HepG2 (cell line): ENCODE data around the gene PSMB3. TPM values are rescaled to one million over a fixed set of nuclear protein-coding genes. Genes with fewer than 3 reads are reported as not detected.

Experiments used
- ATRX ChIP-seq: sonication (generic); formaldehyde crosslinking; IDR thresholded peaks from 2 replicates; pipeline ENCODE4 v1.4.0; 2020; ENCODE audit warnings: missing genetic modification reagents, borderline replicate concordance
- PITX1 ChIP-seq: sonication (generic); formaldehyde crosslinking; IDR thresholded peaks from 2 replicates; pipeline ENCODE4 v1.5.1; 2020; ENCODE audit warnings: mild to moderate bottlenecking, missing genetic modification reagents
- POLR2A ChIP-seq, 2 experiments: IDR thresholded peaks; 2 replicates each; pipeline ENCODE4 v1.6.1; 2011; ENCODE audit warnings: low read depth in 2 of 2, low read length in 2 of 2, mild to moderate bottlenecking in 1 of 2, moderate library complexity in 1 of 2; ENCODE audit not compliant: insufficient read depth in 1 of 2
- REST ChIP-seq, 2 experiments: IDR thresholded peaks; 2 replicates each; pipeline ENCODE4 v1.6.1; 2011 to 2012; ENCODE audit warnings: low read length in 2 of 2, borderline replicate concordance in 1 of 2, low read depth in 1 of 2, mild to moderate bottlenecking in 1 of 2, moderate library complexity in 1 of 2
- SAP130 ChIP-seq: IDR thresholded peaks from 2 replicates; pipeline ENCODE4 v1.6.1; 2016; ENCODE audit warnings: low read depth
- ZGPAT ChIP-seq: IDR thresholded peaks from 2 replicates; pipeline ENCODE4 v1.6.1; 2016; ENCODE audit warnings: mild to moderate bottlenecking
- ZMAT3 ChIP-seq: sonication (generic); formaldehyde crosslinking; conservative IDR thresholded peaks from 2 replicates; pipeline ENCODE4 v1.7.0; 2021; ENCODE audit warnings: missing genetic modification reagents
- ZNF24 ChIP-seq: fragments of 450-650 bp; IDR thresholded peaks from 2 replicates; pipeline ENCODE4 v1.6.1; 2017; ENCODE audit warnings: antibody characterized with exemption, mild to moderate bottlenecking
- ZNF543 ChIP-seq: sonication (generic); formaldehyde crosslinking; IDR thresholded peaks from 2 replicates; pipeline ENCODE4 v1.4.0; 2020; ENCODE audit warnings: mild to moderate bottlenecking, missing genetic modification reagents
- polyA plus RNA-seq, 8 experiments: library from polyadenylated mRNA; depleted of rRNA in 3 of 8; stranded (reverse) in 7 of 8; unstranded in 1 of 8; fragments of >200 nt; fragmentation: Illumina TruSeq in 4 of 8; extraction: Trizol in 4 of 8; gene quantifications; 2 replicates each; pipeline versions ENCODE4 v1.2.1 to v1.2.3, GENCODE V29; 2011 to 2016; ENCODE audit warnings: low read depth in 4 of 8, missing spikeins in 1 of 8, mixed read lengths in 1 of 8; ENCODE audit not compliant: insufficient read depth in 1 of 8
- total RNA-seq, 5 experiments: library from RNA; depleted of rRNA; stranded (reverse); fragments of >200 nt; fragmentation: Illumina TruSeq; extraction: Trizol; gene quantifications; 2 replicates each; pipeline ENCODE4 v1.2.3, GENCODE V29; 2016; ENCODE audit warnings: low read depth in 1 of 5
- TF ChIP-seq, protein P1 (sequence below): conservative IDR thresholded peaks from 2 replicates; pipeline ENCODE4 v1.6.1; 2018; ENCODE audit warnings: missing genetic modification reagents
- TF ChIP-seq, protein P2 (sequence below): sonication (generic); formaldehyde crosslinking; IDR thresholded peaks from 2 replicates; pipeline ENCODE4 v1.9.0; 2021; ENCODE audit warnings: mild to moderate bottlenecking, missing genetic modification reagents
- TF ChIP-seq, protein P3 (sequence below): sonication (generic); formaldehyde crosslinking; IDR thresholded peaks from 2 replicates; pipeline ENCODE4 v1.8.1; 2022; ENCODE audit warnings: low read depth, mild to moderate bottlenecking, missing genetic modification reagents

The PSMB3 gene
- total and polyA plus RNA-seq, 2 of the 13 experiments (the other 11 are each of a cell fraction or from before 2014, with no cell fraction given), result 366 to 517 TPM

GRCh38 chr17:38752308-38753070, at the start of gene PSMB3 (continued):
- TF ChIP-seq, protein P1, sequence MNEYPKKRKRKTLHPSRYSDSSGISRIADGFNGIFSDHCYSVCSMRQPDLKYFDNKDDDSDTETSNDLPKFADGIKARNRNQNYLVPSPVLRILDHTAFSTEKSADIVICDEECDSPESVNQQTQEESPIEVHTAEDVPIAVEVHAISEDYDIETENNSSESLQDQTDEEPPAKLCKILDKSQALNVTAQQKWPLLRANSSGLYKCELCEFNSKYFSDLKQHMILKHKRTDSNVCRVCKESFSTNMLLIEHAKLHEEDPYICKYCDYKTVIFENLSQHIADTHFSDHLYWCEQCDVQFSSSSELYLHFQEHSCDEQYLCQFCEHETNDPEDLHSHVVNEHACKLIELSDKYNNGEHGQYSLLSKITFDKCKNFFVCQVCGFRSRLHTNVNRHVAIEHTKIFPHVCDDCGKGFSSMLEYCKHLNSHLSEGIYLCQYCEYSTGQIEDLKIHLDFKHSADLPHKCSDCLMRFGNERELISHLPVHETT, result peak; percentile 74; the same call in 1 of the 2 replicates
- TF ChIP-seq PITX1 (CRISPR knock-in tag) (peak; percentile 40; the same call in 1 of the 2 replicates), REST (IDR thresholded peaks at IDR 0.05; ENCODE audit: borderline replicate concordance in 1 of 2, low read depth in 1 of 2, low read length in 2 of 2) (peak in 1 of 2 experiments; percentile 71; a peak in 1 of 4 replicates), ZMAT3 (CRISPR knock-in tag) (no peak), ZNF543 (CRISPR knock-in tag) (peak; percentile 98), SAP130 (CRISPR knock-in tag) (peak; percentile 100), ATRX (CRISPR knock-in tag) (no peak), ZGPAT (CRISPR knock-in tag) (no peak; the same call in 1 of the 2 replicates), POLR2A (IDR thresholded peaks at IDR 0.05; ENCODE audit: insufficient read depth in 1 of 2, low read depth in 2 of 2, low read length in 2 of 2) (peak; percentile 77 to 82), ZNF24 (no peak)
- TF ChIP-seq, protein P2, sequence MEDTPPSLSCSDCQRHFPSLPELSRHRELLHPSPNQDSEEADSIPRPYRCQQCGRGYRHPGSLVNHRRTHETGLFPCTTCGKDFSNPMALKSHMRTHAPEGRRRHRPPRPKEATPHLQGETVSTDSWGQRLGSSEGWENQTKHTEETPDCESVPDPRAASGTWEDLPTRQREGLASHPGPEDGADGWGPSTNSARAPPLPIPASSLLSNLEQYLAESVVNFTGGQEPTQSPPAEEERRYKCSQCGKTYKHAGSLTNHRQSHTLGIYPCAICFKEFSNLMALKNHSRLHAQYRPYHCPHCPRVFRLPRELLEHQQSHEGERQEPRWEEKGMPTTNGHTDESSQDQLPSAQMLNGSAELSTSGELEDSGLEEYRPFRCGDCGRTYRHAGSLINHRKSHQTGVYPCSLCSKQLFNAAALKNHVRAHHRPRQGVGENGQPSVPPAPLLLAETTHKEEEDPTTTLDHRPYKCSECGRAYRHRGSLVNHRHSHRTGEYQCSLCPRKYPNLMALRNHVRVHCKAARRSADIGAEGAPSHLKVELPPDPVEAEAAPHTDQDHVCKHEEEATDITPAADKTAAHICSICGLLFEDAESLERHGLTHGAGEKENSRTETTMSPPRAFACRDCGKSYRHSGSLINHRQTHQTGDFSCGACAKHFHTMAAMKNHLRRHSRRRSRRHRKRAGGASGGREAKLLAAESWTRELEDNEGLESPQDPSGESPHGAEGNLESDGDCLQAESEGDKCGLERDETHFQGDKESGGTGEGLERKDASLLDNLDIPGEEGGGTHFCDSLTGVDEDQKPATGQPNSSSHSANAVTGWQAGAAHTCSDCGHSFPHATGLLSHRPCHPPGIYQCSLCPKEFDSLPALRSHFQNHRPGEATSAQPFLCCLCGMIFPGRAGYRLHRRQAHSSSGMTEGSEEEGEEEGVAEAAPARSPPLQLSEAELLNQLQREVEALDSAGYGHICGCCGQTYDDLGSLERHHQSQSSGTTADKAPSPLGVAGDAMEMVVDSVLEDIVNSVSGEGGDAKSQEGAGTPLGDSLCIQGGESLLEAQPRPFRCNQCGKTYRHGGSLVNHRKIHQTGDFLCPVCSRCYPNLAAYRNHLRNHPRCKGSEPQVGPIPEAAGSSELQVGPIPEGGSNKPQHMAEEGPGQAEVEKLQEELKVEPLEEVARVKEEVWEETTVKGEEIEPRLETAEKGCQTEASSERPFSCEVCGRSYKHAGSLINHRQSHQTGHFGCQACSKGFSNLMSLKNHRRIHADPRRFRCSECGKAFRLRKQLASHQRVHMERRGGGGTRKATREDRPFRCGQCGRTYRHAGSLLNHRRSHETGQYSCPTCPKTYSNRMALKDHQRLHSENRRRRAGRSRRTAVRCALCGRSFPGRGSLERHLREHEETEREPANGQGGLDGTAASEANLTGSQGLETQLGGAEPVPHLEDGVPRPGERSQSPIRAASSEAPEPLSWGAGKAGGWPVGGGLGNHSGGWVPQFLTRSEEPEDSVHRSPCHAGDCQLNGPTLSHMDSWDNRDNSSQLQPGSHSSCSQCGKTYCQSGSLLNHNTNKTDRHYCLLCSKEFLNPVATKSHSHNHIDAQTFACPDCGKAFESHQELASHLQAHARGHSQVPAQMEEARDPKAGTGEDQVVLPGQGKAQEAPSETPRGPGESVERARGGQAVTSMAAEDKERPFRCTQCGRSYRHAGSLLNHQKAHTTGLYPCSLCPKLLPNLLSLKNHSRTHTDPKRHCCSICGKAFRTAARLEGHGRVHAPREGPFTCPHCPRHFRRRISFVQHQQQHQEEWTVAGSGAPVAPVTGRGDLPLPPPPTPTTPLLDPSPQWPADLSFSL (CRISPR knock-in tag), result no peak
- TF ChIP-seq, protein P3, sequence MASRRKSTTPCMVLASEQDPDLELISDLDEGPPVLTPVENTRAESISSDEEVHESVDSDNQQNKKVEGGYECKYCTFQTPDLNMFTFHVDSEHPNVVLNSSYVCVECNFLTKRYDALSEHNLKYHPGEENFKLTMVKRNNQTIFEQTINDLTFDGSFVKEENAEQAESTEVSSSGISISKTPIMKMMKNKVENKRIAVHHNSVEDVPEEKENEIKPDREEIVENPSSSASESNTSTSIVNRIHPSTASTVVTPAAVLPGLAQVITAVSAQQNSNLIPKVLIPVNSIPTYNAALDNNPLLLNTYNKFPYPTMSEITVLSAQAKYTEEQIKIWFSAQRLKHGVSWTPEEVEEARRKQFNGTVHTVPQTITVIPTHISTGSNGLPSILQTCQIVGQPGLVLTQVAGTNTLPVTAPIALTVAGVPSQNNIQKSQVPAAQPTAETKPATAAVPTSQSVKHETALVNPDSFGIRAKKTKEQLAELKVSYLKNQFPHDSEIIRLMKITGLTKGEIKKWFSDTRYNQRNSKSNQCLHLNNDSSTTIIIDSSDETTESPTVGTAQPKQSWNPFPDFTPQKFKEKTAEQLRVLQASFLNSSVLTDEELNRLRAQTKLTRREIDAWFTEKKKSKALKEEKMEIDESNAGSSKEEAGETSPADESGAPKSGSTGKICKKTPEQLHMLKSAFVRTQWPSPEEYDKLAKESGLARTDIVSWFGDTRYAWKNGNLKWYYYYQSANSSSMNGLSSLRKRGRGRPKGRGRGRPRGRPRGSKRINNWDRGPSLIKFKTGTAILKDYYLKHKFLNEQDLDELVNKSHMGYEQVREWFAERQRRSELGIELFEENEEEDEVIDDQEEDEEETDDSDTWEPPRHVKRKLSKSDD (CRISPR knock-in tag), result peak; percentile 57; the same call in 1 of the 2 replicates
